ENCODE results near the gene SCAPER.

DNA sequence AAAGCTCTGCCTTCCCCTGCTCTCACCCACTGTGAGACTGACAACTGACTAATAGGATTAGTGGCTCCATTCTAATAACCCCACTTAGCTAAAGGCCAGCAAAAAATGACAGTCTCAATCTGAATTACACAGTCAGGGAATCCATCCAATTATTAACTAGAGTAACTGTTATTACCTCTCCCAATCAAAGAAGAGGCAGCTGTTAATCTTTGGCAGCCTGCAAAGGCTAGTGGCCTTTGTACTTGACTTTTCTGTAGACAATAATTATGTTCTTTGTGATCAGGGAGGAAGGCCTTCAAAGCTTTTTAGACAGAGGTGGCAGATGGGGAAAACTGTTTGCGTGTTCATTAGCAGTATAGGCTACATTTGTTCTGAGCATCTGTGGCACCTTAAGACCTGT, 390.9 kb downstream of the SCAPER start:
- no peak for TF ChIP-seq YY1 (IDR thresholded peaks at IDR 0.05)
- TF ChIP-seq, protein P1, sequence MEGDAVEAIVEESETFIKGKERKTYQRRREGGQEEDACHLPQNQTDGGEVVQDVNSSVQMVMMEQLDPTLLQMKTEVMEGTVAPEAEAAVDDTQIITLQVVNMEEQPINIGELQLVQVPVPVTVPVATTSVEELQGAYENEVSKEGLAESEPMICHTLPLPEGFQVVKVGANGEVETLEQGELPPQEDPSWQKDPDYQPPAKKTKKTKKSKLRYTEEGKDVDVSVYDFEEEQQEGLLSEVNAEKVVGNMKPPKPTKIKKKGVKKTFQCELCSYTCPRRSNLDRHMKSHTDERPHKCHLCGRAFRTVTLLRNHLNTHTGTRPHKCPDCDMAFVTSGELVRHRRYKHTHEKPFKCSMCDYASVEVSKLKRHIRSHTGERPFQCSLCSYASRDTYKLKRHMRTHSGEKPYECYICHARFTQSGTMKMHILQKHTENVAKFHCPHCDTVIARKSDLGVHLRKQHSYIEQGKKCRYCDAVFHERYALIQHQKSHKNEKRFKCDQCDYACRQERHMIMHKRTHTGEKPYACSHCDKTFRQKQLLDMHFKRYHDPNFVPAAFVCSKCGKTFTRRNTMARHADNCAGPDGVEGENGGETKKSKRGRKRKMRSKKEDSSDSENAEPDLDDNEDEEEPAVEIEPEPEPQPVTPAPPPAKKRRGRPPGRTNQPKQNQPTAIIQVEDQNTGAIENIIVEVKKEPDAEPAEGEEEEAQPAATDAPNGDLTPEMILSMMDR (IDR thresholded peaks at IDR 0.05; ENCODE audit: low read depth, low read length, missing input control) = no peak
- no peak for TF ChIP-seq JUND (IDR thresholded peaks at IDR 0.05)
- no peak for TF ChIP-seq FOXA1 (IDR thresholded peaks at IDR 0.05)
- TF ChIP-seq GABPA (IDR thresholded peaks at IDR 0.05 in 1 of 2, conservative IDR thresholded peaks at IDR 0.05 in 1 of 2) = no peak
